HG03342 (cell line): ENCODE results near the gene EIPR1.
"Not testable (repeated sequence)": the region's sequence is repeated elsewhere in the genome, so short reads cannot be mapped to it uniquely, and the experiment has no call there.

Source experiments
- ATAC-seq: cut with Tn5 transposase; IDR thresholded peaks from one replicate; pipeline ENCODE4 v1.9.1; 2021; ENCODE audit warnings: mild to moderate bottlenecking, moderate library complexity; ENCODE audit not compliant: unreplicated experiment

Gene EIPR1

GRCh38 chr2:3291113-3291512 is 86.5 kb downstream of the EIPR1 start:
- no peak for ATAC-seq

GRCh38 chr2:3290655-3291054 is 87.0 kb downstream of the EIPR1 start:
- no peak for ATAC-seq

- no peak for ATAC-seq
Observed at GRCh38 chr2:3289971-3290370, 87.6 kb downstream of the EIPR1 start.

GRCh38 chr2:3289526-3289925 is 88.1 kb downstream of the EIPR1 start:
- ATAC-seq = no peak

GRCh38 chr2:3289171-3289515 is 88.5 kb downstream of the EIPR1 start:
- no peak for ATAC-seq

GRCh38 chr2:3288470-3289170 is 89.0 kb downstream of the EIPR1 start:
- no peak for ATAC-seq

- ATAC-seq = no peak
Observed at GRCh38 chr2:3287896-3288295, 89.7 kb downstream of the EIPR1 start.

- not testable (repeated sequence) for ATAC-seq
Observed at GRCh38 chr2:3286646-3287036, 91.0 kb downstream of the EIPR1 start.

GRCh38 chr2:3285901-3286645 is 91.5 kb downstream of the EIPR1 start:
- ATAC-seq = no peak

- no peak for ATAC-seq
Observed at GRCh38 chr2:3284657-3285630, 92.7 kb downstream of the EIPR1 start.

GRCh38 chr2:3283876-3284656 is 93.6 kb downstream of the EIPR1 start:
- ATAC-seq = not testable (repeated sequence)

- no peak for ATAC-seq
Observed at GRCh38 chr2:3283206-3283605, 94.4 kb downstream of the EIPR1 start.

GRCh38 chr2:3282056-3282998 is 95.3 kb downstream of the EIPR1 start:
- ATAC-seq = no peak

GRCh38 chr2:3280683-3281520 is 96.7 kb downstream of the EIPR1 start:
- ATAC-seq = no peak

- no peak for ATAC-seq
Observed at GRCh38 chr2:3280197-3280596, 97.4 kb downstream of the EIPR1 start.

GRCh38 chr2:3279236-3279960 is 98.2 kb downstream of the EIPR1 start:
- ATAC-seq = no peak

- no peak for ATAC-seq
Observed at GRCh38 chr2:3278521-3279218, 98.9 kb downstream of the EIPR1 start.
